ENCODE data around the gene GAS5.
"Not testable (repeated sequence)": the region's sequence is repeated elsewhere in the genome, so short reads cannot be mapped to it uniquely, and the experiment has no call there.

Gene GAS5

DNA sequence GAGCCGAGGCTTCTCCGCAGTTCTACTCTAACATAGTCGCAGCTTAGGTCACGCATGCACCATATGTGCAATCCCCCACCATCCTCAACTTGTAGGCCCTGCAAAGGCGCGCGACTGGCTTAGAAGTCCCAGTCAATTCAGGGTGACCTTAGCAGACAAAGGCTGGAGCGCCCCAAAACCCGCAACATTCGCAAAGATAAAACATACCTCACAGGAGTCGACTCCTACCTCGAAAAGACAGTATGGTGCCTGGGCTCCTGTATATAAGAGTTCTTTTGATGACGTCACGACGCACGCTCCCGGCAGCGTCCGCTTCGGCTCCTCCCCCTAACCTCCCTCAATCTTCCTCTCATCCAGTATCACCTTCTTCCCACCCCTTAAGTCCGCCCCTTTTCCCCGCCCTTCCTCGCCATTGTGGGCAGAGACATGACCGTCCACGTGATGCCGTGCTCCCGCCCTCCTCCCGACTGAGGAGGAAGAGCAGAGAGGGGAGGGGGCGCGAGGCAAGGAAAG is at the start of gene GAS5:
Gene GAS5 (minus strand): TSS at position 237 of the 513 bp plus-strand sequence.
- DNase-seq = peak; percentile 100

DNA sequence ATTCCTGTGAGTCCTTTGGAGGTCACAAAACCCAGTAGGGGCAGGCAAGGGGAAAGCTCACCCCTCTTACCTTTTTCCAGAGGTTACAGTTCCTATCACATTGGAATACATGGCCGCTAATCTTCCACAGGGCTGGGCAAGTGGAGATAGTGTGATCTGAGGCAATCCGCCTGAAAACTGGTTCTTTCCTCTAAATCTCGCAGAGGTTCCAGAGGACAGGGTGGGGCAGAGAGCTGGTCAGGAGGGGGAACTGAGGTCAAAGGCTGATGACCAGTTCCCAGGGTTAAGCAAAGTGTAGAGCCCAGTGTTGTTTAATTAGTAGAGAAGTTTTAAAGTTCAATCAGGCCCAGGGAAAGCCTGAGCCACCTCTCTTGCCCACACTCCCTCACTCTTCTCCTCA is 49.4 kb upstream of the GAS5 start, which contains the start of gene SERPINC1:
Gene SERPINC1 (minus strand): TSS at position 179 of the 400 bp plus-strand sequence. CDS start 68 bp downstream, at position 111.
- no peak for DNase-seq

DNA sequence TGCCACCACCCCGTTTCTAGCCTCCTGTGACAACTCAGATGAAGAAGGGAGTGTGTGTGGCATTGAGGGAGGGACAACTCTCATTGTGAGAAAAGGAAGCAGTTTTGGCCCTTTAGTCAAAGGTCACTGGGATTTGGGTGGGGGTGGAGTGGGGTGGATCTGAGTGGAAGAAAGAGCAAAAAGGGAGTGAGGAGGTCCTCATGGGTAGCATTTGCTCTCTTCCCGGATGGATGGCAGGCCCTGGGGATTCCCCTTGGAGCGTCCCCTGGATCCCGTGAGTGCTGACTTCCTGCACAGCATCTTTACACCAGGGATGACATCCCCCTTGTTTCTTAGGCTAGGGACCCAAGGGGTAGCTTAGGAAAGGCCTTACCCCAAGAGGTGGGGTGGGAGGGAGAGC is 48.9 kb upstream of the GAS5 start:
- DNase-seq = no peak

DNA sequence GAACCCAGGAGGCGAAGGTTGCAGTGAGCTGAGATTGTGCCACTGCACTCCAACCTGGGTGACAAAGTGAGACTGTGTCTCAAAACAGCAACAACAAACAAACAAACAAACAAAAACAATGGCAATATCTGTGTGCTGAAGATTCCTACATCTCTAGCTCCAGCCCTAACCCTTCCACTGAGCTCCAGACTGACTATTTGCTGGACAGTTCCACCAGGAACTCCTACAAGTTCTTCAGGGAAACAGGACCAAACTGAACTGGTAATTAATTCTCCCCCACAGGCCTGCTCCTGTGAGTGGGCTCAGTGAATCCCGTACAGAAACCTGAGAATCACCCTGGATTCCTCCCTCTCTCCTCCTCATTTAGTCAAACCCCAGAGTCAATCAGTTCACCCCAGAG is 47.8 kb upstream of the GAS5 start:
- DNase-seq = no peak

DNA sequence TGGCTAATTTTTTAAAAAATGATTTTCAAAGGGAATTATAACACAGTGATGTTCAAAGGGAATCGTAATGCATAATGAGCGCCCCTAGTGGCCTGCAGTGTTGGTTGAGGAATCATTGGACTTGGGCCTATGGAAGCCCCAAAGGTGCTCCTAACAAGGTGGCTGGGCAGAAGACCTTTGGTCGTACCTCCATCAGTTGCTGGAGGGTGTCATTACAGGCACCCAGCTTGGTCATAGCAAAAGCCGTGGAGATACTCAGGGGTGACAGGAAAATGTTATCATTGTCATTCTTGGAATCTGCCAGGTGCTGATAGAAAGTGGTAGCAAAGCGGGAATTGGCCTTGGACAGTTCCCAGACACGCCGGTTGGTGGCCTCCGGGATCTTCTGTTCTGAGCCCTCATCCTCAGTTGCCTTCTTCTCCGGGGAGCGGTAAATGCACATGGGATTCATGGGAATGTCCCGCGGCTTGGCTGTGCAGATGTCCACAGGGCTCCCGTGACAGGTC is 46.6 kb upstream of the GAS5 start:
- DNase-seq = no peak

DNA sequence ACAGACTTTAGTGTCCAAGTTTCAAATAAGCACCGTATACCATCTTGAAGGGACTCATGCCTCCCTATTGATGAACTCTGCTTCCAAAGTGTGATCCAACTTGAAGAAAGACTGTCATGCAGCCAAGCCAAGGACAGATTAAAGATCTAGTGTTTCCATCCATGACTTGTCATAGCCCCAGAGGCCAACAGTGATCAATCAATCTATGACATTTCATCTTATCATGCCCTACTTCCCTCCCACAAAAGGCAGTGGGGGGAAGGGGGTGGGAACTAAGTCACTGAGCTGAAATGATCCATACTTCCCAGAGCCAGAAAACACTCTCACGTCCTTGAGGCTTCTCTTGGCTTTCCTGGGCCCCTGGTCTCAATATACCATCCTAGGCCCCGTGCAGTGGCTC is 45.3 kb upstream of the GAS5 start:
- DNase-seq = no peak

DNA sequence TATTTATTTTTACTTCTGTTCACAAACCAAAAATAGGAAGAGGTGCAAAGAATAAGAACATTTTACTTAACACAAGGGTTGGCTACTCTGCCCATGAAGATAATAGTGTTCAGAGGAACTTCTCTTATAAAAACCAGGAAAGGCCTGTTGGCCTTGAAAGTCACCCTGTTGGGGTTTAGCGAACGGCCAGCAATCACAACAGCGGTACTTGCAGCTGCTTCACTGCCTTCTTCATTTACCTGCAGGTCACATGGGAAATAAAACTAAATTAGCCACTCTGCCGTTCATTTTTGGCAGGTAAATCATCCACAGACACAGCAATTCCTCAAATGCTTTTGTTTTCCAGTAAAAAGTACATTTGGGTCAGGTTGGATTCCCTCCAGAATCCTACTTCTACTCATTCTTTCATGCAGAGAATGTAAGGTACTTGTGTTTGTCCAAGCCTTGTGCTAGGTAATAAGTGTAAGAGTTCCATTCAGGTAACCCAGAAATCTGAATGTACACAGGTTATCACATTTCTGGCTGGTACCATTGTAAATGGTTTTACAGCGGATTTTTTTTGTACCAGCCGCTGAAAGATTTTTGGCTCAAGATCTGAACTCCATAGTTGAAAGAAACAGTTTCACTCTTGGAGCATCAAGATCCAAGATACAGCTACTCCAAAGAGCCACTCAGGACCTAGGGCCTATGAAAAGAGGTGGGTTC is 36.2 kb upstream of the GAS5 start:
- DNase-seq = no peak

DNA sequence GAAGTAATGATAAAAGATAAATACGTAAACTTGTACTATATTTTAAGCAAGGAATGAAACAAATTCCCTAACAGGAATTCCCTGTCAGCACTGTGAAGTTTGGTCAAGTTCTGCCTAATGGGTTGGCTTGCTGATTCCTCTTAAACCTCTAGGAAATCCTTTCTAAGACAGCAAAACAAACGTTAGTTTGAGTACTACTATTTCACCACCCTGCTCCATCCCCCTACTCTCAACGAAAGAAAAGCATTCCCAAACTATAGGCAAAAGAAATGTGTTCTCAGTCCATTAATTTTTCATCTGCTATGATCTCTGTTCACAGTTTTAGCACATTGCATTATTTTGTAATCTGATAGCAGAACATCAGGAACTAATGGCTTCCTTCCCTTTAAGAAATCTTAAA is 33.2 kb upstream of the GAS5 start:
- no peak for DNase-seq

DNA sequence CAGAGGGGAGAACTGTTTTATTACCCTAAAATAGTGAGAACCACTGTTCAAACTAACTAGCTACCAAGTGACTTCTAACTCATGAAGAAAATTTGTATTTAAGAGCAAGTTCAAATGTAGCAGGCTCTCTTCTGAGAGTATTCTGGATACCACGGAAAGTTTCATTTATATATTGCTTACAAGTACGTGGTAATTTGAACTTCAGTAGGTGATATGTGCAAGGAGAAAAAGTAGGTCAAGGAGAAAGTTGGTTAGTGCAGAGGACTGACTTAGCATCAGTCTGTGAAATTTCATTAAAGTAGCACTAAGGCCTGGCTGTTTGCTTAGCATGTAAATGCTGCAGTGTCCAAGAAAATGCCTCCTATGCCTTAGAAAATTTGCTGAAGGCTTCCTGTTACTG is 32.6 kb upstream of the GAS5 start:
- no peak for DNase-seq

DNA sequence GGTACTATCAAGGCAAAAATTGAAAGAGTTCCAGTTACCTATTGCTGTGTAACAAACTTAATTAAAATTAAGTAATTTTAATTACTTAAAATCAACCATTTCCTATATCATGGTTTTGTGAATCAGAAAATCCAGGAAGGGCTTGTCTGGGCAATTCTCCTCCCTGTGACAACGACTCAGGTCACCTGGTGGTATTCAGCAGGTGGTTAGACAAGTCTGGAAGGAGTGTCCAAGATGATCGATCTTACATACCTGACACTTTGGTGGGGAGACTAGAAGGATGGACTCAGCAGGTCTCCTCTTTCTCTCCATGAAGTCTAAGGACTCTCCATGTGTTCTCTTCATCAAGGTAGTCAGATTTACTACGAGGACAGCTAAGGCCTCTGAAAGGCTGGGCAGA is 26.4 kb upstream of the GAS5 start:
- DNase-seq = no peak

DNA sequence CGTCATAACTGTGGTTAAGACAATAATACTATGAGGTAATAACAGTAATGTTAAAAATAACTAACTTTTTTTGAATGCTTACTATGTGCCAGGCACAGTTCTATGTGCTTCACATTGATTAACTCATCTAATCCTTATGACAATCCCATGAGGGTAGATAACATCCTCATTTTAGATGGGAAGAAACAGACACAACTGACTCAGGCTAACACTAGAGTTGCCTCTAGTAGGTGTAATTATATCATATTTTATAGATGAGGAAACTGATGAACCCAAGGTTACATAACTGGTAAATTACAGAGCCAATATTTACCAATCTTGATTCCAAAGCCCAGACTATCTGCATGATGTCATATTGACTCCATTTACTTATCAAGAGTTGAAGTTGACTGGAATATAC is 25.8 kb upstream of the GAS5 start:
- no peak for DNase-seq

DNA sequence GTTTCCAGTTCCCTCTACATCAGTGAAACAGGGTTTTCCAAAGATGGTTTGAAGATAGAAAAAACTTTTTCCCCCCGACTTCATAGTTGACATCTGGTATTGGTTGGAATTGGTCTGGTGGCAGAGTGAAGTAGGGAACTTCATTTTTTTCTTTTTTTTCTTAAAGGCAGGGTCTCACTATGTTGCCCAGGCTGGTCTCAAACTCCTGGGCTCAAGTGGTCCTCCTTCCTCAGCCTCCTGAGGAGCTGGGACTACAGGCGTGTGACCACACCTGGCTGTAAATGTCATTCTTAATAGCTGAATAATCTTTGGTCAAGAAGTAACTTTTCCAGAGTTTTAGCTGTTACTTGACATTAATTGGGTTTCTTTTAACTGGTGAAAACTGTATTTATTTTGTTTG is 22.1 kb upstream of the GAS5 start:
- no peak for DNase-seq

DNA sequence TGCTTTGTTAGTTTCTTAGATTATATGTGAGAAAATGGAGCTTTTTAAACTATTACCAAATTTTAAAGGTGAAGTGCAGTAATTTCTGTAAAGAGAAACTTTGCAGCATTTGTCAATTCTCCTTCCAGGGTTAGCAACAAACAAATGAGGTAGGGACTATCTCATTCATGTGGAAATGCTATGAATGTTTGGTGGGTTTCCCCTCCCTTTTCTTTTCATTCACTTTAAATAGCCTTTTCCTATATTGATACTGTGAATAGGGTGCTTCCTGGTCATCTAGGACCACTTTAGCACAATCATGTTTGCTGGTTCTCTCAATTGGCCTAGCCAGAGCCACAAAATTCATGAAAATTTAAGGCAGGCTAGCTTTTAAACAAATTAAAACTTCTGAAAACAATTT is 21.0 kb upstream of the GAS5 start:
- DNase-seq = no peak

DNA sequence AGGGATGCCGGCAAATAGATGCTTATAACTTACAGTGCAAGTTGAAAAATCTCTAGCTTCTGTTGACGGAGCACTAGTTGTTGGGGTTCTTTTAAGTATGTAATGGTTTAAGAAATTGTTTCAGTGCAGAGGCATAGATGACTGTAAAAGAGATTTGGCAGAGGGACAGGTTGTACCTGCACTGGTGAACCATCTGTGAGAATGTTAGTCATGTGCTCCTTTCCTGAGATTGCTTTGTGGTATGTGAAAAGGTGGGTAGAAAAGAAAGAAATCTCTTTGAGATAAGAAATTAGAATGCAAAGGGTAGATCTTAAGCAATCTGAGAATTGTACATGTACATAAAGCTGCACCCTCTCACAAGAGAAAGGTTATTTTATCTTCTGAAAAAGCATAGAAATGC is 19.8 kb upstream of the GAS5 start:
- DNase-seq = no peak

DNA sequence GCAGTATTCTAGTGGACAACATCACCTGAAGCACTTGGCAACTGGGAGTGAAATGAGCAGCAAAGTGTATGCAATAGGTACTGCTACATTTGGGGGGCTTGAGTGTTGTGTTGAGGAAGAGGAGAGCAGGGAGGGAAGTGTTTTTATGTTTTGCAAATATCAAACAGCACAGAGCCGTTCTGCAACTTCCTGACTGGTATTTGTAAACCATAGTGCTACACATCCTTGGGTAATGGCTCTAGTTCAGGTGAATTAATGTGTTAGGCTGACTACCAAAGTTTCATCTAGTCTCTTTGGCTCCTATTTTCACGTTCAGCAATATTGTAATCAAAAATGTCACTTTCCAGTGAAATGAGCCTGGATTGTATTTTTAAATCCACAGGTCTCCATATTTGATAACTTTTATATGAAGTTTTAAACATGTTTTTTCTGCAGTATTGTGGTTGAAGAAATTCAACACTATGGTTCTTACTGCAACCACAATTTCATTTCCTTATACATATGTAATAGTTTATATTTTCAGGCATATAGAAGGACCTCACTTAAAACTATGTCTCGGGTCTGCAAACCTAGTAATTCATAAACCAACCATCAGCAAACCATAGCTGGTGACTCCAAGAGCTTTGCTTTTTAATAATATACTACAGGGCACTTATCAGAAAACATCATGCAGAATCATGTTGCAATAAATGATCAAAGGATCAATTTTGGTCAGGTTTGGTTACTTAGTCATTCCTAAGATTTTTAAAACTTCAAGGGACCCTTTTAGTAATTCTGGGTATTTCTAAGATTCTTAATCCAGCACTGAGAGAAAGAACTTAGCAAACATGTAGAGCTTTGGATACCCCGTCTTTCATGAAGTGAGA is 19.2 kb upstream of the GAS5 start:
- no peak for DNase-seq

DNA sequence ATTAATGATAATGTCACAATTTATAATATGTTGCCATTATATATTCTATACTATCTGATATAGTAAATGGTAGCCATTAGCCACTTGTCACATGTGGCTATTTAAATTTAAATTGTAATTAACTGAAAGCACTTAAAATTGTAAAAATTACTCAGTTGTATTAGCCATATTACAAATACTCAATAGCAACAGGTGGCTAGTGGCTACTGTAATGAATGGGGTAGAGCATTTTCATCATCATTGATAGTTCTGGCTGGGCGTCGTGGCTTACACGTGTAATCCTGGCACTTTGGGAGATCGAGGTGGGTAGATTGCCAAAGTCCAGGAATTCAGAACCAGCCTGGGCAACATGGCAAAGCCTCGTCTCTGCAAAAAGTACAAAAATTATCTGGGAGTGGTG is 16.9 kb upstream of the GAS5 start:
- DNase-seq = no peak

DNA sequence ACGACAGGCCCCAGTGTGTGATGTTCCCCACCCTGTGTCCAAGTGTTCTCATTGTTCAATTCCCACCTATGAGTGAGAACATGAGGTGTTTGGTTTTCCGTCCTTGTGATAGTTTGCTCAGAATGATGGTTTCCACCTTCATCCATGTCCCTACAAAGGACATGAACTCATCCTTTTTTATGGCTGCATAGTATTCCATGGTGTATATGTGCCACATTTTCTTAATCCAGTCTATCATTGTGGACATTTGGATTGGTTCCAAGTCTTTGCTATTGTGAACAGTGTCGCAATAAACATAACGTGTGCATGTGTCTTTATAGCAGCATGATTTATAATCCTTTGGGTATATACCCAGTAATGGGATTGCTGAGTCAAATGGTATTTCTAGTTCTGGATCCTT is 13.3 kb upstream of the GAS5 start:
- not testable (repeated sequence) for DNase-seq

DNA sequence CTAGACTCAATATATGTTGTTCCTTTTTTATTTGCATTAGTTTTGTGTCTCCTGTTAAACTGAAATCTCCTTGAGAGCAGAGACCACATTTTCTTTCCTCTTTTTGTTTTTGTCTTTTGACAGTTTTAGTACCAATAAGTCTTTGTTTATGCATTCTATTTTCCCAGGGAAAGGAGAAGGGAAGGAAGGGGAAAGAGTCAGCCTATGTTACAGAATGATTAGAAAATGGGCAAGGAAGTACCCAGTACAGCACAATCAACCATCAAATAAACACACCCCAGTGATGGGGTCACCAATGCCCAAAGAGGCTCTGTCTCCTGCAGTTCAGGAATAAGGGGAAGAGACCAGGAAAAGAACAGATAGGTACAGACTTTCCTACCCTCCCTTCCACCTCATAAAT is 10.5 kb upstream of the GAS5 start:
- DNase-seq = no peak

DNA sequence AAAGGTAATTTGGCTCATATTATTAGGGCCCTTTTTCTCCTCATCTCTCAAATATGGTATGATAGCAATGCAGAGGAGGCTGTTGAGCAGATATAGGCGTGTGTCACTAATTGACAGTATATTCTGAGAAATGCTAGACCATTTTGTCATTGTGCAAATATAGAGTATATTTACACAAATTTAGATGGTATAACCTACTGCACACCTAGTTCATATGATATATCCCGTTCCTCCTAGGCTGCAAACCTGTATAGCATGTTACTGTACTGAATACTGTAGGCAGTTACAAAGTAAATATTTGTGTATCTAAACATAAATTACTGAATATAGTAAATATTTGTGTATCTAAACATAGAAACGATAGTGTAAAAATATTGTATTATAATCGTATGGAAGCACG is 8.9 kb upstream of the GAS5 start:
- DNase-seq = no peak

DNA sequence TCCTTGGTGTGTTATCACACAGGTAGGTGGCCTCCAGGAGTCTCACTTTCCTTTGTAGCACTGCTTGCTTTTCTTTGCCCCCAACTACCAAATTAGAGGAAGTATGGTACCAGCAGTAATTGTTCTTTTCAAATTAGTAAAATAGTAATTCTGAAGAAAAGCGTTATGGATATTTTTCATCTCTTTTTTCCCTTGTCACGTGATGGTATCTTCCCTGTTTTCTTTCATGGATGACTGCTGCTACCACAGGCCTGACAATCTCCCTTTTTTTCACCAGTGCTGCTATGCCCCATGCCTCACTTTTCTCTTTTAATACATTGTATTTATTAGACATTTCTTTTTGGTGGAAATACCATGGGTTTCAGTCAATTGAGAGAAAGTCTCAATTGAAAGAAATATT is 3.7 kb upstream of the GAS5 start:
- DNase-seq = no peak

DNA sequence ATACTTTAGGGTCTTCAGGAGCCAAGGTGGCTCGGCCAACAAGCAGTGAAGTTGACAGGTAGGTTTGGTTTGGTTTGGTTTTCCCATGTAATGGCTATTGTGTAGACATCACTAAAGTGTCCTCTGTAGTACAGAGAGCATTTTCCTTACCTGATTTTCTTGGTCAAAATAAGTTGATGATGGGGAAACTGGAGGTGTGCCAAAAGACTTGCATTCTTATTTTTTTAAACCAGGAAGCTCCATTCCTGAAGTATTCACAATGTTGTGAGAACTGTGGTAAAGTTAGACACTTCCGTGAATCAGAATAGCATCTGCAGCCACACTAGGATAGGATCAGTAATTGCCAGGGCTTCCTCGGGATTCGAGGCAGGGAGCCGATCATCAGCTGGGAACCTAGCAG is 3.3 kb upstream of the GAS5 start:
- no peak for DNase-seq

DNA sequence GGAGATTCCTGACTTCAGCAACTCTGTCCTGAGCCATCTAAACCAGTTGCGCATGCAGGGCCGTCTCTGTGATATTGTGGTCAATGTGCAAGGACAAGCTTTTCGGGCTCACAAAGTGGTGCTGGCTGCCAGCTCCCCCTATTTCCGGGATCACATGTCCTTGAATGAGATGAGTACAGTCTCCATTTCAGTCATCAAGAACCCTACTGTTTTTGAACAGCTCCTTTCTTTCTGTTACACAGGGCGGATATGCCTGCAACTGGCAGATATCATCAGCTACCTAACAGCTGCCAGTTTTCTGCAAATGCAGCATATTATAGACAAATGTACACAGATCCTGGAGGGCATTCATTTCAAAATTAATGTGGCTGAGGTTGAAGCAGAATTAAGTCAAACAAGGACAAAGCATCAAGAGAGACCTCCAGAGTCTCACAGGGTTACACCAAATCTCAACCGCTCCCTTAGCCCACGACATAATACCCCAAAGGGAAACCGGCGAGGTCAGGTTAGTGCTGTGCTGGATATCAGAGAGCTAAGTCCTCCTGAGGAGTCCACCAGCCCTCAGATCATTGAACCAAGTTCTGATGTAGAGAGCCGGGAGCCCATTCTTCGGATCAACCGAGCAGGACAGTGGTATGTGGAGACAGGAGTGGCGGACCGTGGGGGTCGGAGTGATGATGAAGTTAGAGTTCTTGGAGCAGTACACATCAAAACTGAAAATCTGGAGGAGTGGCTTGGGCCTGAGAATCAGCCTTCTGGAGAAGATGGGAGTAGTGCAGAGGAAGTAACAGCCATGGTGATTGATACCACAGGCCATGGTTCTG is 2.7 kb upstream of the GAS5 start:
- DNase-seq = no peak

DNA sequence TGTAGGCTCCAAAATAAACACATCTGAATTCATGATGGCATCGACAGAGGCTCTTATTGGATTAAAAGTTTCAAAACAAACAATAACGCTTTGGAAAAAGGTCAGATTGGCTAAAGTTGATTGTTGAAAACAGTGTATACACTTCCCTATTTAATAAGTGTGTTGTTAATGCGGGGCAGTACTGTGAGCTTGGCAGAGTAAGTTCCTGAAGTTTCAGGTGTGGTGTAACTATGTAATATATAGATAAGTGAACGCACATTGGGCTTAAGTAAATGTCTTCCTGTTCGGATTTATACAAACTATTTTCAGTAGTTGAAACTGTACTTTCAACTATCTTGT is 1.2 kb upstream of the GAS5 start:
- no peak for DNase-seq
